Activated T-cell treated with anti-CD3 and anti-CD28 coated beads, Interleukin-2, amount 50 U/mL, for 48 hours (primary cell): ENCODE results near the gene GRIN2A.

Source experiments
- DNase-seq, 2 experiments: peaks; one replicate each; pipeline ENCODE4 v3.0.0-alpha.2; 2020

GRIN2A gene

DNA sequence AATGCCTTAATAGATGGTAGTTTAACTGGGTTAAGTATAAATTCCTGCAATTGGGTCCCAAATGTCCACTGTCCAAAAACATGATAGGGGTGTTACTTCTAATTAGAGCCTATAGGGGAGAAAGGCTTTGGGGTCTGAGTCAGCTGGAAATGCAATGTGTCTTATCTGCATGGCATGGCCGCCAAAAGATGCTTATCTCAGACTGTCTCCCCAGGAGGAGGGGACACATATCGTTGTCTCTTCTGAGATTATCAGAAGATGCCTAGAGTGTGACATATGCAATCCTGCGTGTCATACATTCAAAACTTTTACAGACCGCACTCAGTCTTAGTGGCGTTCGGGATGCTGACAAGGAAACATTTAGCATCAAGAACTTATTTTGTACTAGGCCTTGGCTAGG lies 442.9 kb downstream of the GRIN2A start:
- DNase-seq: no peak

DNA sequence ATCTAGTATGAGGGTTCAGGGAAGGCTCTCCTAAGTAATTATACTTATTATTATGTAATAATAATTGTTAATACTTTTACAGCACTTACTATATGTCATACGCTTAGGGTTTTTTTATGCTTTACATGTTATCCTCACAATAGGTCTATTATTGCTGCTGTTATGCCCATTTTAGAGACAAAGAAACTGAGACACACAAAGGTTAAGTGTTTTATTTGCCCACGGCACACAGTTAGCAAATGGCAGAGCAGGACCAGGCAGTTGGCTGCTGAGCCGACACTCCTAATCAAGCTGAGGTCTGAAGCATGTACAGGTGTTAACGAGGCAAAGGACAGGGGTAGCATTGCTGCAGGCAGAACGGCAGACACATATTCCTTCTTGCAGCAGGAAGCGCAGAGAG lies 443.5 kb downstream of the GRIN2A start:
- DNase-seq: no peak

DNA sequence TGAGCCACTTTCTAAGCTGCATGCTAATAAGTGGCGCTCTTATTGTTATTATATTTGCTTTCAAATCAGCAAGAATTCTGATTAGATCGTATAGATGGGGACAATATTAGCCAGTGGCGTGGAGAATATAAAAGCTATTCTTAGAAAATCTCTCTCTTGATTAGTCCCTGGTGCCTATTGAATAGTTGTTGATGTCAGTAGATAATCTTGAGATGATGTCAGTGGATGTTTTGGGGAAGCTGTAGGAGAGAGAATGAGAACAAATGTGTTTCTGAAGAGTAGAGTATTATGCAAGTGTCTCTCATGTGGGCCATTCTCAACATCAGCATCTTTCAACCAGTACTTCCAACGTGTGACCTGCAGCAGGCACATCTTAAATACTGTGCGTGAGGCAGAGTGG lies 445.7 kb downstream of the GRIN2A start:
- DNase-seq: no peak

DNA sequence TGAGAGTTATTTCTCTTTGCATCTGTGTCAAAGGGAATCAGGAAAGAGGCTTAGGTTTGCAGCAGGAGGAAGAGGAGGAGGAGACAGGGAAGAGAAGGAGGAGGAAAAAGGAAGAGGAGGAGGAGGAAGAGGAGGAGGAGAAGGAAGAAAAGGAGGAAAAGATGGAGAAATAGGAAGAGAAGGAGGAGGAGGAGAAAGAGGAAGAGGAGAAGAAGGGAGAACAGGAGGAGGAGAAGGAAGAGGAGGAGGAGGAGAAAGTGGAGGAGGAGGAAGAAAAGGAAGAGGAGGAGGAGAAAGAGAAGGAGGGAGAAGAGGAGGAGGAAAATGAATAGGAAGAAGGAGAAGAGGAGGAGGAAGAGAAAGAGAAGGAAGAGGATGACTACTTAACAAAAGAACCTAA lies 459.1 kb downstream of the GRIN2A start:
- no peak for DNase-seq

DNA sequence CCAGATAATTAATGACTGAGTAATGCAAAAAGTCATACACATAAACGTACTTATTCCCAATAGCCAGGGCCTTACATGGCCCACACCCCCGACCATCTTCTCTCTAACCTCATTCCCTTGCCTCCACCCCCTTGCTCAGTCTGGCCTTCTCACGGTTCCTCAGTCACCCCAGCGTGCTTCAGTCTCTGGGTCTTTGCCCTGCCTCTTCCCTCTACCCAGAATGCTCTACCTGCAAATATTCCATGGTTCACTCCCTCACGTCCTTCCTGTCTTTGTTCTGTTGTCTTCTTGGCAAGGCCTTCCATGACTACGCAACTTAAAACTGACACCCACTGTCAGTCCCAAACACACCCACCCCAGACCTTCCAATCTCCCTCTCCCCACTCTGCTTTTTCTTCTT lies 468.3 kb downstream of the GRIN2A start:
- no peak for DNase-seq

DNA sequence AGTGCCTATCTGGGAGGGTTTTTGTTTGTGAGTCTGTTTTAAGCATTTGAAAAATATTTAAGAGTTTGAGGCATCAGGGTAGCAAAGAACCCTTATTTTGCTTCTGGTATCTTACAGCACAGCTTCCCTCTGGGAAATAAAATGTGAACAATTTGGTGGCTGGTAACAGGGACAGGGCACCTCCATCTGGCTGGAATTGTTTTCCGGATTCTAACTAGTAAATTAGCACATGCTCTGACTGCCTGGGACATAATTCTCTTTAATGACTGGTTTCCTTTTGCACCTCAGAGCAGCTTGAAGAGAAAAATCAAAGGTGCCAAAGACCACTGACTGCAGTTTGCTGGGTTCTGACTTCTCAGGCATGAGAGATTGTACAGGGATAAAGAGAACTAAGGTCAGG lies 469.1 kb downstream of the GRIN2A start:
- DNase-seq: no peak

DNA sequence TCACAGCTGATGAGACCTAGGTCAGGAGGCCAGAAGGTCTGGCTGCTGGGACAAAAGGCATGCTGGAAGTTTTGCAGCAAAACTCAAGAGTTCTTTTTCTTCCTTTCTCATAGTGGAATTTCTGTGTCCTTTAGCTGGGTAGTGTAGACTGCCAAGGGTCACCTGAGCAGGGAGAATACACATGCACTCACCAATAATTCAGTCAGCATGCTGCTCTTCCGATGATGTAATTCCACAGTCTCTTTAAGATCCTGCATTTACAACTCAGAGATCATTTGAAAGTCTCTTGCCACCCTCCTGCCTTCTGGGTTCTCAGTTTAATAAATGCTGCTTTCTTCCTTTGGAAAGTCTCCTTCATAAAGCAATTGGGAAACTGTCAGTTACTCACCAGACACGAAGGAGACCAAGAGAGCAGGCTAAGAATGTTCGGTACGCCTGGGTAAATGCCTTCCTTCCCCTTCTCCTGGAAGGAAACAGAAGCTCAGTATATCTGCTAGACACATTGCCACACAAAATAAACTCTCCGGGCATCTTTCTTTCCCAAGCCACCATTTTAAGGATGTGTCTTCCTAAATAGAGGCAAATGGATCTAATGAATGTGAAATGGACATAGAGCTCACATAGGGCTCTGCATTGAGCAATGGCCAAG lies 473.1 kb downstream of the GRIN2A start:
- DNase-seq: no peak

DNA sequence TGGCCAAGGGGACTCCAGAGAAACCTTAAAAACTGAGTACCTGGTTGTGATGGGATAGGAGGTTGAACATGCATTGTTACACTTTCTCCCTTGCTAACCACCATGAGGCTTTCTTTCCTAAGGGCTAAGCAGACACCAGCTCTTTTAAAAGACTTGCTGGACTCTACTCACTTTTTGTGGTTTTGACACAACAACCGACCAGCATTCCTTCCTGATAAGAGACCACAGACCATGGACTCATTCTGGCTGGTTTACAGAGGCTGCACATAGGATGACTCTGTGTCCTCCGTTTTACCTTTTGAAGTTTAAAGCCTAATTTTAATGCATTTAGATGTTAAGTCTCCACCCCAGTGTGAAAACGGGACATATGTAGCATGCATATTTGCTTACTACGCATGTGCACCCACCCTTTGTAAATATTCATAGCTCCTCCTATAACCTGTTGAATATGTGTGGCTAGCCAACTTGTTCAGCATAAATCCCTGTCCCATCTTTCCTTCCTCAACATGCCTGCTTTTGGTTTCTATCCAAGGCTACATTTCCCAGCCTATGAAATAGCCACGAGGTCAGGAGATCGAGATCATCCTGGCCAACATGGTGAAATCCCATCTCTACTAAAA lies 475.9 kb downstream of the GRIN2A start:
- DNase-seq: no peak

DNA sequence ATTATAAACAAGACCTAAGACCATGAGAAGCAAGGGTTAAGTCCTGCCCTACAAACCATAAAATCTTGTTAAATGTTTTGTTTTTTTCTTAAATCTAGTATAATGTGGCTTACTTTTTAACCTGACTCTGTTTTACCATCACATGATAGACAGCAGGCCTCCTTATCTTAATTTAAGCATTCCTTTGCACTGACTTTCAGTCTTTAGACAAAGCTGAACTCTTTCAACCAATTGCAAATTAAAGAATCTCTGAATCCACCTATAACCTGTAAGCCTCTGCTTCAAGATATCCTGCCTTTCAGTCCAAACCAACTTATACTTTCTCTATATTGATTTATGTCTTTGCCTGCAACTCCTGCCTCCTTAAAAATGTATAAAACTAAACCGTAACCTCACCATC lies 478.5 kb downstream of the GRIN2A start:
- no peak for DNase-seq
